Neuronal stem cell (in vitro differentiated cells): ENCODE measurements around the gene LRP1B.

ENCODE experiments used
- DNase-seq: peaks from one replicate; pipeline ENCODE4 v3.0.0-alpha.2; 2013; ENCODE audit warnings: low spot score
- H2AFZ ChIP-seq: one replicate; pipeline ENCODE4 v1.6.1; 2013; ENCODE audit warnings: mild to moderate bottlenecking, low read length, inconsistent platforms
- H2AK5ac ChIP-seq: 2 replicates; pipeline ENCODE4 v1.6.1; 2013; ENCODE audit warnings: low read depth, mild to moderate bottlenecking, inconsistent platforms, low read length, moderate library complexity, mixed read lengths
- H2BK120ac ChIP-seq: 2 replicates; pipeline ENCODE4 v1.6.1; 2013; ENCODE audit warnings: low read depth, mild to moderate bottlenecking, inconsistent platforms, low read length, moderate library complexity, mixed read lengths
- H2BK12ac ChIP-seq: one replicate; pipeline ENCODE4 v1.6.1; 2013; ENCODE audit warnings: low read length, inconsistent platforms
- H2BK15ac ChIP-seq: 2 replicates; pipeline ENCODE4 v1.6.1; 2013; ENCODE audit warnings: mild to moderate bottlenecking, low read length, inconsistent platforms, mixed read lengths
- H2BK5ac ChIP-seq: one replicate; pipeline ENCODE4 v1.6.1; 2013; ENCODE audit warnings: inconsistent platforms, mild to moderate bottlenecking, low read length, moderate library complexity
- H3K14ac ChIP-seq: one replicate; pipeline ENCODE4 v1.6.1; 2013; ENCODE audit warnings: low read length, inconsistent platforms
- H3K18ac ChIP-seq: 2 replicates; pipeline ENCODE4 v1.6.1; 2013; ENCODE audit warnings: low read length, inconsistent platforms
- H3K23ac ChIP-seq: 2 replicates; pipeline ENCODE4 v1.6.1; 2013; ENCODE audit warnings: low read depth, mild to moderate bottlenecking, mixed read lengths, low read length, inconsistent platforms; ENCODE audit not compliant: poor library complexity
- H3K27ac ChIP-seq: replicated peaks from 3 replicates; pipeline ENCODE4 v1.5.1; 2013; ENCODE audit warnings: low read length, inconsistent platforms
- H3K27me3 ChIP-seq, 3 experiments: 2 replicates each; pipeline ENCODE4 v1.6.1; 2013; ENCODE audit warnings: low read length in 3 of 3, mild to moderate bottlenecking in 2 of 3, inconsistent platforms in 1 of 3, low read depth in 1 of 3, mixed read lengths in 1 of 3, moderate library complexity in 1 of 3; ENCODE audit not compliant: control insufficient read depth in 3 of 3, insufficient read depth in 3 of 3
- H3K36me3 ChIP-seq, 2 donors: replicated peaks in 1 of 2; 2 replicates each; pipeline ENCODE4 v1.6.1; 2013; ENCODE audit warnings: low read length in 2 of 2; ENCODE audit not compliant: control insufficient read depth in 2 of 2, insufficient read depth in 2 of 2
- H3K4ac ChIP-seq: 2 replicates; pipeline ENCODE4 v1.6.1; 2013; ENCODE audit warnings: inconsistent platforms, mild to moderate bottlenecking, low read length, moderate library complexity
- H3K4me1 ChIP-seq, 2 donors: 1 replicate in 1 of 2; 2 replicates in 1 of 2; pipeline ENCODE4 v1.6.1; 2013; ENCODE audit warnings: low read length in 2 of 2, low read depth in 1 of 2; ENCODE audit not compliant: control insufficient read depth in 2 of 2, insufficient read depth in 1 of 2
- H3K4me2 ChIP-seq: one replicate; pipeline ENCODE4 v1.6.1; 2013; ENCODE audit warnings: mild to moderate bottlenecking, low read length, inconsistent platforms; ENCODE audit not compliant: insufficient read depth, poor library complexity, severe bottlenecking
- H3K4me3 ChIP-seq, 2 donors: 2 replicates each; pipeline ENCODE4 v1.5.1; 2013; ENCODE audit warnings: low read length in 2 of 2, mild to moderate bottlenecking in 2 of 2, inconsistent platforms in 1 of 2, moderate library complexity in 1 of 2
- H3K79me1 ChIP-seq: one replicate; pipeline ENCODE4 v1.6.1; 2013; ENCODE audit warnings: low read depth, mild to moderate bottlenecking, inconsistent platforms, low read length, moderate library complexity
- H3K9ac ChIP-seq: one replicate; pipeline ENCODE4 v1.6.1; 2013; ENCODE audit warnings: mild to moderate bottlenecking, low read depth, low read length, inconsistent platforms; ENCODE audit not compliant: poor library complexity
- H3K9me3 ChIP-seq, 2 donors: replicated peaks in 1 of 2; 2 replicates each; pipeline versions ENCODE3 to v1.6.1; 2013; ENCODE audit warnings: low read length in 2 of 2, mild to moderate bottlenecking in 2 of 2, inconsistent platforms in 1 of 2, low read depth in 1 of 2, mixed read lengths in 1 of 2, moderate library complexity in 1 of 2; ENCODE audit not compliant: control insufficient read depth in 2 of 2, insufficient read depth in 1 of 2
- H4K8ac ChIP-seq: one replicate; pipeline ENCODE4 v1.6.1; 2013; ENCODE audit warnings: low read depth, mild to moderate bottlenecking, inconsistent platforms, low read length, moderate library complexity
- H4K91ac ChIP-seq: one replicate; pipeline ENCODE4 v1.6.1; 2013; ENCODE audit warnings: low read length, low read depth, mild to moderate bottlenecking, inconsistent platforms; ENCODE audit not compliant: poor library complexity
- WGBS, 2 donors: extraction: QIAGEN DNeasy Blood & Tissue Kit; methylation state at CpG; one replicate each; pipeline ENCODE4 v1.1.7; 2013; ENCODE audit warnings: missing lambda C conversion rate in 2 of 2, mixed read lengths in 1 of 2; ENCODE audit not compliant: insufficient read length in 2 of 2, insufficient replicate concordance in 1 of 2; ENCODE audit errors: extremely low coverage in 2 of 2; 5-methylcytosine and 5-hydroxymethylcytosine counted together

The LRP1B gene

GRCh38 chr2:140491876-140492275 is 1638.9 kb downstream of the LRP1B start:
- Histone ChIP-seq H2BK15ac (no peak overlapping the region), H3K79me1 (no peaks in the 10 kb centered on the region), H3K27ac (no peak overlapping the region), H3K23ac (no peak overlapping the region), H4K91ac (no peak overlapping the region), H3K4ac (no peak overlapping the region), H2BK5ac (no peak overlapping the region), H2BK120ac (no peak overlapping the region), H4K8ac (no peak overlapping the region), H2AFZ (no peak overlapping the region), H3K27me3 (no peaks in the 10 kb centered on the region), H3K18ac (no peak overlapping the region), H3K14ac (no peak overlapping the region), H2AK5ac (no peak overlapping the region), H3K9me3 (no peaks in the 10 kb centered on the region), H3K36me3 (no peaks in the 10 kb centered on the region), H3K9ac (no peak overlapping the region), H2BK12ac (no peak overlapping the region), H3K4me1 (no peaks in the 10 kb centered on the region), H3K4me2 (no peak overlapping the region), H3K4me3 (no peak overlapping the region)
- DNase-seq, result no peak
- no CpG with 5 or more reads among the region's 3 CpGs for WGBS, 2 donors

- Histone ChIP-seq H2AK5ac (no peak overlapping the region), H3K9ac (no peak overlapping the region), H3K27ac (no peak overlapping the region), H3K4ac (no peak overlapping the region), H3K14ac (no peak overlapping the region), H2BK120ac (no peak overlapping the region), H3K79me1 (no peaks in the 10 kb centered on the region), H3K4me1 (no peaks in the 10 kb centered on the region), H3K27me3 (no peaks in the 10 kb centered on the region), H3K4me2 (no peak overlapping the region), H3K4me3 (no peak overlapping the region), H3K23ac (no peak overlapping the region), H2BK5ac (no peak overlapping the region), H4K8ac (no peak overlapping the region), H4K91ac (no peak overlapping the region), H3K36me3 (no peaks in the 10 kb centered on the region), H2BK15ac (no peak overlapping the region), H2AFZ (no peak overlapping the region), H3K9me3 (no peaks in the 10 kb centered on the region), H3K18ac (no peak overlapping the region), H2BK12ac (no peak overlapping the region)
- no CpG with 5 or more reads among the region's 1 CpG for WGBS, 2 donors
- no peak for DNase-seq
These were observed 1641.6 kb downstream of the LRP1B start for GRCh38 chr2:140489193-140489592.

GRCh38 chr2:140481136-140481535 is 1649.7 kb downstream of the LRP1B start:
- no peak overlapping the region for H4K8ac ChIP-seq
- no peak overlapping the region for H2BK12ac ChIP-seq
- H3K14ac ChIP-seq, result no peak overlapping the region
- no peaks in the 10 kb centered on the region for H3K27me3 ChIP-seq
- H3K4ac ChIP-seq, result no peak overlapping the region
- DNase-seq, result no peak
- H3K9me3 ChIP-seq, result no peaks in the 10 kb centered on the region
- H3K18ac ChIP-seq, result no peak overlapping the region
- H3K36me3 ChIP-seq, result no peaks in the 10 kb centered on the region
- no peak overlapping the region for H2BK120ac ChIP-seq
- no peak overlapping the region for H3K4me3 ChIP-seq
- no peak overlapping the region for H3K27ac ChIP-seq
- WGBS, 2 donors, result no CpG with 5 or more reads among the region's 2 CpGs
- no peak overlapping the region for H2BK15ac ChIP-seq
- H2BK5ac ChIP-seq, result no peak overlapping the region
- H2AK5ac ChIP-seq, result no peak overlapping the region
- no peaks in the 10 kb centered on the region for H3K4me1 ChIP-seq
- no peak overlapping the region for H2AFZ ChIP-seq
- H4K91ac ChIP-seq, result no peak overlapping the region
- no peak overlapping the region for H3K4me2 ChIP-seq
- H3K9ac ChIP-seq, result no peak overlapping the region
- H3K79me1 ChIP-seq, result no peaks in the 10 kb centered on the region
- H3K23ac ChIP-seq, result no peak overlapping the region

GRCh38 chr2:140473851-140474250 is 1657.0 kb downstream of the LRP1B start:
- no peak overlapping the region for H4K8ac ChIP-seq
- no peaks in the 10 kb centered on the region for H3K9me3 ChIP-seq
- no peak overlapping the region for H3K4me3 ChIP-seq
- H2BK5ac ChIP-seq, result no peak overlapping the region
- no peak overlapping the region for H2AFZ ChIP-seq
- H3K14ac ChIP-seq, result no peak overlapping the region
- no peak overlapping the region for H3K4me2 ChIP-seq
- no peaks in the 10 kb centered on the region for H3K79me1 ChIP-seq
- no peaks in the 10 kb centered on the region for H3K4me1 ChIP-seq
- no peak overlapping the region for H3K18ac ChIP-seq
- no peak overlapping the region for H3K23ac ChIP-seq
- no peak for DNase-seq
- H2BK120ac ChIP-seq, result no peak overlapping the region
- no peak overlapping the region for H2BK12ac ChIP-seq
- no peaks in the 10 kb centered on the region for H3K36me3 ChIP-seq
- no peak overlapping the region for H2BK15ac ChIP-seq
- H3K27me3 ChIP-seq, result no peaks in the 10 kb centered on the region
- no peak overlapping the region for H3K4ac ChIP-seq
- no peak overlapping the region for H3K9ac ChIP-seq
- WGBS, 2 donors, result no CpG with 5 or more reads among the region's 1 CpG
- H2AK5ac ChIP-seq, result no peak overlapping the region
- H3K27ac ChIP-seq, result no peak overlapping the region
- no peak overlapping the region for H4K91ac ChIP-seq
